ENCODE data around the gene ADGRF1. TPM values are rescaled to one million over a fixed set of nuclear protein-coding genes. Genes with fewer than 3 reads are reported as not detected.

The ADGRF1 gene
- total RNA-seq, 4 donors from 2014 or later = not detected

DNA sequence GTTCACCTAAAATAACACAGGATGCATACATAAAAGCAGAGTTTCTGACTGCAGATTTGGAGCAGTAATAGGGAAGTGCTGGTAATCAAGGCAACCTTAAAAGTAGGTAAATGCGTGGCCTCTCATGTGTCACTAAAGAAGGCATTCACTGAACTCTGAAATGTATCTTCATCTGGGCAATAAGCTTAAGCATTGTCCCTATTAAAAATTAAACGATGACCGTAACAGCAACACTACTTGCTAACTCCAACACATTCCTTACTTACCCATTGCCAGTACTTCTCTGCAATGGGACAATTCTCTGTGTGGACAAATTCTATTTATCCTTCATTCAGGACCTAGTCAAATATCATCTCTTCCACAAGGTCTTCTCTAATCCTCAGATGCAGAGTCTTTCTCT, 19.9 kb downstream of the ADGRF1 start:
- Histone ChIP-seq H3K27me3 (no peaks in the 10 kb centered on the region), H3K27ac (no peak overlapping the region), H3K36me3 (no peaks in the 10 kb centered on the region), H3K4me3 (no peak overlapping the region), H3K9me3 (no peaks in the 10 kb centered on the region), H3K4me1 (no peaks in the 10 kb centered on the region)
- TF ChIP-seq POLR2A (IDR thresholded peaks at IDR 0.05) (no peak), EP300 (IDR thresholded peaks at IDR 0.05) (no peak)
- TF ChIP-seq, protein P1, sequence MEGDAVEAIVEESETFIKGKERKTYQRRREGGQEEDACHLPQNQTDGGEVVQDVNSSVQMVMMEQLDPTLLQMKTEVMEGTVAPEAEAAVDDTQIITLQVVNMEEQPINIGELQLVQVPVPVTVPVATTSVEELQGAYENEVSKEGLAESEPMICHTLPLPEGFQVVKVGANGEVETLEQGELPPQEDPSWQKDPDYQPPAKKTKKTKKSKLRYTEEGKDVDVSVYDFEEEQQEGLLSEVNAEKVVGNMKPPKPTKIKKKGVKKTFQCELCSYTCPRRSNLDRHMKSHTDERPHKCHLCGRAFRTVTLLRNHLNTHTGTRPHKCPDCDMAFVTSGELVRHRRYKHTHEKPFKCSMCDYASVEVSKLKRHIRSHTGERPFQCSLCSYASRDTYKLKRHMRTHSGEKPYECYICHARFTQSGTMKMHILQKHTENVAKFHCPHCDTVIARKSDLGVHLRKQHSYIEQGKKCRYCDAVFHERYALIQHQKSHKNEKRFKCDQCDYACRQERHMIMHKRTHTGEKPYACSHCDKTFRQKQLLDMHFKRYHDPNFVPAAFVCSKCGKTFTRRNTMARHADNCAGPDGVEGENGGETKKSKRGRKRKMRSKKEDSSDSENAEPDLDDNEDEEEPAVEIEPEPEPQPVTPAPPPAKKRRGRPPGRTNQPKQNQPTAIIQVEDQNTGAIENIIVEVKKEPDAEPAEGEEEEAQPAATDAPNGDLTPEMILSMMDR (IDR thresholded peaks at IDR 0.05) = no peak
- DNase-seq (ENCODE audit: low spot score in 2 of 2) = no peak
- 95 to 96% methylated on average over 3 of the region's 3 CpGs for WGBS, 2 donors

DNA sequence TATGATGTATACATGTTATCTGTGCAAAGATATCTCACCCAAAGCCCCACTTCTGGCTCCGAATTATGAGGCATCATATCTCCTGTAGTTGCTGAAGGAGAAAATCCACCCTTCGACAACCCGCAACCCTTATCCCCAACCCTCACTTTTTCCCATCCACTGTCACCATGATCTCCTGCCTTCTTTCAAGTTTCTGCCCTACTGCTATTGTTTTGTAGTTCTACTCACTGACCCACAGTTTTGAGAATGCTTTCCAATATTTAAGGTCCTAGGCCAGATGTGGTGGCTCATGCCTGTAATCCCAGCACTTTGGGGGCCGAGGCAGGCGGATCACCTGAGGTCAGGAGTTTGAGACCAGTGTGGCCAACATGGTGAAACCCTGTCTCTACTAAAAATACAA, 22.2 kb downstream of the ADGRF1 start:
- H3K9me3 ChIP-seq = no peaks in the 10 kb centered on the region
- no peaks in the 10 kb centered on the region for H3K27me3 ChIP-seq
- no peak overlapping the region for H3K4me3 ChIP-seq
- no peaks in the 10 kb centered on the region for H3K4me1 ChIP-seq
- H3K36me3 ChIP-seq = no peaks in the 10 kb centered on the region
- no peak for DNase-seq (ENCODE audit: low spot score in 2 of 2)
- WGBS, 2 donors = 92 to 95% methylated on average over 5 of the region's 5 CpGs
- TF ChIP-seq EP300 (IDR thresholded peaks at IDR 0.05) = no peak
- TF ChIP-seq, protein P1 (IDR thresholded peaks at IDR 0.05) = no peak
- TF ChIP-seq POLR2A (IDR thresholded peaks at IDR 0.05) = no peak
- H3K27ac ChIP-seq = no peak overlapping the region

DNA sequence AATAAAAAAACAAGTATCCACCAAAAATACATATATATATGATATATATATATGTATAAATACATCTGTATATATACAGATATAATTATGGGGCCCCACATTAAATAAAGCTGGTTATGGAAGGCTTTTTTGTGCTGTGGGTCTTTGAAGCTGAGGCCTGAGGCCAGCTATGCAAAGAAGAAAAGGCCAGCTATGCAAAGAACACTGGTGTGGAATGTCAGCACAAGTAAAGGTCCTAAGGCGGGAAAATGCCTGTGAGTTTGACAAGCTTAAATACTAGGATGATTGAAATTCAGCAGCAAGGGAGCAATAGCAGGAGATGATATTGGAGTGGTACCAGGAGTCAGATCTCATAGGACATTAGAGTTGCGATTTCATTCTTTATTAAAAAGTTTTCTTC, 25.2 kb downstream of the ADGRF1 start:
- TF ChIP-seq, protein P1 (IDR thresholded peaks at IDR 0.05) = no peak
- TF ChIP-seq POLR2A (IDR thresholded peaks at IDR 0.05) (no peak), EP300 (IDR thresholded peaks at IDR 0.05) (no peak)
- WGBS, 2 donors = 60 to 73% methylated on average over 2 of the region's 2 CpGs
- no peaks in the 10 kb centered on the region for H3K9me3 ChIP-seq
- H3K36me3 ChIP-seq = no peaks in the 10 kb centered on the region
- no peak for DNase-seq (ENCODE audit: low spot score in 2 of 2)
- no peak overlapping the region for H3K4me3 ChIP-seq
- H3K4me1 ChIP-seq = no peaks in the 10 kb centered on the region
- H3K27me3 ChIP-seq = no peaks in the 10 kb centered on the region
- H3K27ac ChIP-seq = no peak overlapping the region

DNA sequence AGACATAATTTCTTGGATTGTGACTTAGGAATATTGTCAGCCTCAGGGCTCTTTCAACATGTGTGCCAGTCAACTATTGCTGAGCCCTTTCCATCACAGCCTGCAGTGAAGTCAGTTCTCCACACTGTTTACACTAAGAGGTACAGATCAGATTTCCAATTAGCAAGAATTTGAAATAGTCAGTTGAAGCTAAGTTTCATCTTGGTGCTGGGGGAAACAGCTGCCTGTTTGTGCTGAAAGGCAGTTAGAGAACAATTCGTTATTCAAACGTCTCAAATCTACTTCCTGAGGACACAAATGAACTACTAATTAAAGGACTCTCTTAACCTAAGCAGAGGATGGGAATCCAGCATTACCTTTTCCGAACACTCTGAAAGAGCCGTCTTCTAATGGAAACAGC, 25.9 kb downstream of the ADGRF1 start:
- Histone ChIP-seq H3K9me3 (no peaks in the 10 kb centered on the region), H3K36me3 (no peaks in the 10 kb centered on the region), H3K27ac (no peak overlapping the region), H3K27me3 (no peaks in the 10 kb centered on the region), H3K4me1 (no peaks in the 10 kb centered on the region), H3K4me3 (no peak overlapping the region)
- no peak for DNase-seq (ENCODE audit: low spot score in 2 of 2)
- WGBS, 2 donors = 36 to 43% methylated on average over 4 of the region's 4 CpGs
- TF ChIP-seq EP300 (IDR thresholded peaks at IDR 0.05) (no peak), POLR2A (IDR thresholded peaks at IDR 0.05) (no peak)
- TF ChIP-seq, protein P1 (IDR thresholded peaks at IDR 0.05) = no peak

DNA sequence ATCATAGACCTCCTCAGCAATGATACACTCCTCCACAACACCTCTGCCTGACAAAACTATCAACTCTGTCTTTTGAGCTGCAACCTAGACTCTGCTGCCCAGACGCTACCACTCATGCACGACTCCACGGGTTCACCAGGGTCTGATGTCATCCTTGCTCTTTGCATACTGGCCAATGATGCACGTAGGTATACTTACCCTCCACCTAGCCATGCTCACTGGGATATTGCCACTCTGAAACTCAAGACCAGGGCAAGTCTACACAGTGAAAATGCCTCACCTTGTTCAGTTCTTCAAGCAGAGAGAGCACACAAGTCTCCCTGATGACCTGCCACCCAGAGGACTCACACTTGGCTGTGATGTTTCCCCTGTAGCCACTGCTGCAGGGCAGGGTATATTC, 27.7 kb downstream of the ADGRF1 start:
- no peaks in the 10 kb centered on the region for H3K36me3 ChIP-seq
- H3K27me3 ChIP-seq = no peaks in the 10 kb centered on the region
- TF ChIP-seq, protein P1 (IDR thresholded peaks at IDR 0.05) = no peak
- TF ChIP-seq EP300 (IDR thresholded peaks at IDR 0.05) = no peak
- no peak for TF ChIP-seq POLR2A (IDR thresholded peaks at IDR 0.05)
- no peak overlapping the region for H3K27ac ChIP-seq
- no peak overlapping the region for H3K4me3 ChIP-seq
- no peaks in the 10 kb centered on the region for H3K4me1 ChIP-seq
- WGBS, 2 donors = 93 to 95% methylated on average over 4 of the region's 4 CpGs
- DNase-seq (ENCODE audit: low spot score in 2 of 2) = no peak
- H3K9me3 ChIP-seq = no peaks in the 10 kb centered on the region

All from tibial nerve (tissue), 4 donors.